ENCODE data around the gene LYPD6B. TPM values are rescaled to one million over a fixed set of nuclear protein-coding genes. Genes with fewer than 3 reads are reported as not detected.

LYPD6B gene
- total and polyA plus RNA-seq, 2 experiments from 2014 or later = 16.8 to 26.0 TPM

DNA sequence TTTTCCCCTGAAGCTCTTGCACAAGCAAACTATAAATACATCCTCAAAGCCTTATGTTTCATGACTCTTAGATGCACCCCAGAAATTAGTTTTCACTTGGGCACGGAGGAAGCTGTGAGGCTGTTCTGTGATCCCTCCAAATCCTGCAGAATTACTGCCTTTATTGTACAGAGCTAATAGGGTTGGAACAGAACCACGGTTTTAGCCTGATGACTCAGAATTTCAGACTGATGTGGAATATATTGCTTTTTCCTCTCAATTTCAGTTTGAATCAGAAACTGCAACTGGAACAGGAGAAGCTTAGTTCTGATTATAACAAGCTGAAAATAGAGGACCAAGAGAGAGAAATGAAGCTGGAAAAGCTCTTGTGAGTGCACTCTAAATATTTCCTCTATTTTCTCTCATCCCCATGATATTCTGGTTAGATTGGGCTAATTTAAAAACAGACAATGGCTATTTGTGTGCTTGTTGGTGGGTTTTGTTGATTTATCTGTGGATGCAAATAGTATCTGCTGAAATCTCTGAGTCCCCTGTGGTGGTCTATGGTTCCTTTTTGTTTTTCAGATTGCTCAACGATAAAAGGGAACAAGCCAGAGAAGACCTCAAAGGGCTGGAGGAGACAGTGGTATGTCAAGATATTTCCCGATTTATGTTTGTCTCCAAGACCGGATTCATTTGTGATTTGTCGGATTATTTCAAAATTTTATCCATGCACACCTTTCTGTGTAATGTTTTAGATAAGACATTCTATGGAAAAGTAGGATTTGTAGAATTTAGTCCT lies 38.2 kb upstream of the LYPD6B start:
- DNase-seq (ENCODE audit: low spot score) = no peak
- TF ChIP-seq EZH2phosphoT487 (IDR thresholded peaks at IDR 0.05; ENCODE audit: low read depth, severe bottlenecking, unreplicated experiment) (no peak), EZH2 (IDR thresholded peaks at IDR 0.05; ENCODE audit: borderline replicate concordance) (no peak)
- TF ChIP-seq, protein P1, sequence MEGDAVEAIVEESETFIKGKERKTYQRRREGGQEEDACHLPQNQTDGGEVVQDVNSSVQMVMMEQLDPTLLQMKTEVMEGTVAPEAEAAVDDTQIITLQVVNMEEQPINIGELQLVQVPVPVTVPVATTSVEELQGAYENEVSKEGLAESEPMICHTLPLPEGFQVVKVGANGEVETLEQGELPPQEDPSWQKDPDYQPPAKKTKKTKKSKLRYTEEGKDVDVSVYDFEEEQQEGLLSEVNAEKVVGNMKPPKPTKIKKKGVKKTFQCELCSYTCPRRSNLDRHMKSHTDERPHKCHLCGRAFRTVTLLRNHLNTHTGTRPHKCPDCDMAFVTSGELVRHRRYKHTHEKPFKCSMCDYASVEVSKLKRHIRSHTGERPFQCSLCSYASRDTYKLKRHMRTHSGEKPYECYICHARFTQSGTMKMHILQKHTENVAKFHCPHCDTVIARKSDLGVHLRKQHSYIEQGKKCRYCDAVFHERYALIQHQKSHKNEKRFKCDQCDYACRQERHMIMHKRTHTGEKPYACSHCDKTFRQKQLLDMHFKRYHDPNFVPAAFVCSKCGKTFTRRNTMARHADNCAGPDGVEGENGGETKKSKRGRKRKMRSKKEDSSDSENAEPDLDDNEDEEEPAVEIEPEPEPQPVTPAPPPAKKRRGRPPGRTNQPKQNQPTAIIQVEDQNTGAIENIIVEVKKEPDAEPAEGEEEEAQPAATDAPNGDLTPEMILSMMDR (IDR thresholded peaks at IDR 0.05; ENCODE audit: poor library complexity) = no peak
- Histone ChIP-seq H3K4me1 (ENCODE audit: insufficient read depth) (peaks cover 5% of the 10 kb centered on the region), H3K9me2 (replicated peaks; ENCODE audit: insufficient read depth) (no peaks in the 10 kb centered on the region), H4K20me1 (ENCODE audit: insufficient read depth, poor library complexity, severe bottlenecking) (no peaks in the 10 kb centered on the region), H3K4me2 (peak overlapping the region; percentile 30), H2AFZ (no peak overlapping the region), H3K27me3 (no peaks in the 10 kb centered on the region), H3K9me3 (ENCODE audit: low read depth) (no peaks in the 10 kb centered on the region), H3K4me3 (no peak overlapping the region), H3K27ac (peak overlapping the region; percentile 73), H3K79me2 (no peaks in the 10 kb centered on the region), H3K36me3 (replicated peaks; ENCODE audit: insufficient read depth, low read depth) (no peaks in the 10 kb centered on the region)
- 66% methylated on average over 6 of the region's 6 CpGs for WGBS (ENCODE audit: low lambda C conversion rate, missing lambda C conversion rate)

DNA sequence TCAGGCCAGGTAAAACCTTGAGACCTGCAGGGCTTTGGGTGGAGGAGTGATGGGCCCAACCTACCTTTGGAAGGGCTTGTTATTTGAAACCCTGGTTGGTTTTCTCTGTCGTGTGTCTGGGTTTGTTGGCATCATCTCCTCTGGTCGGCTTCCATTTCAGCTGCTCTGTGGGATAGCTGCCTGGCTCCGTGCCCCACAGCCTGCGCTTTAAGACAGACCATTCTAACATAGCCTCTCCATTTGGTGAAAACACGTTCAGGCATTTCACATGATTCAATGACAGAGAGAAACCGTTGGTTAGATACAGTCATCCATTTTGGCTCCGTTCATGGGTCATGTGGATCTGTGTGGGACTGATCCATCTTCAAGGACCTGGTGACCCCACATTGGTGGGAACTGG lies 37.0 kb upstream of the LYPD6B start:
- Histone ChIP-seq H3K79me2 (no peaks in the 10 kb centered on the region), H3K27me3 (no peaks in the 10 kb centered on the region), H3K9me3 (ENCODE audit: low read depth) (no peaks in the 10 kb centered on the region), H3K4me2 (no peak overlapping the region), H3K4me3 (no peak overlapping the region), H4K20me1 (ENCODE audit: insufficient read depth, poor library complexity, severe bottlenecking) (no peaks in the 10 kb centered on the region), H3K36me3 (replicated peaks; ENCODE audit: insufficient read depth, low read depth) (no peaks in the 10 kb centered on the region), H3K9me2 (replicated peaks; ENCODE audit: insufficient read depth) (no peaks in the 10 kb centered on the region), H3K27ac (no peak overlapping the region), H2AFZ (no peak overlapping the region), H3K4me1 (ENCODE audit: insufficient read depth) (peaks cover 9% of the 10 kb centered on the region)
- TF ChIP-seq EZH2 (IDR thresholded peaks at IDR 0.05; ENCODE audit: borderline replicate concordance) (no peak), EZH2phosphoT487 (IDR thresholded peaks at IDR 0.05; ENCODE audit: low read depth, severe bottlenecking, unreplicated experiment) (no peak)
- TF ChIP-seq, protein P1 (IDR thresholded peaks at IDR 0.05; ENCODE audit: poor library complexity) = no peak
- 92% methylated on average over 7 of the region's 7 CpGs for WGBS (ENCODE audit: low lambda C conversion rate, missing lambda C conversion rate)
- no peak for DNase-seq (ENCODE audit: low spot score)

DNA sequence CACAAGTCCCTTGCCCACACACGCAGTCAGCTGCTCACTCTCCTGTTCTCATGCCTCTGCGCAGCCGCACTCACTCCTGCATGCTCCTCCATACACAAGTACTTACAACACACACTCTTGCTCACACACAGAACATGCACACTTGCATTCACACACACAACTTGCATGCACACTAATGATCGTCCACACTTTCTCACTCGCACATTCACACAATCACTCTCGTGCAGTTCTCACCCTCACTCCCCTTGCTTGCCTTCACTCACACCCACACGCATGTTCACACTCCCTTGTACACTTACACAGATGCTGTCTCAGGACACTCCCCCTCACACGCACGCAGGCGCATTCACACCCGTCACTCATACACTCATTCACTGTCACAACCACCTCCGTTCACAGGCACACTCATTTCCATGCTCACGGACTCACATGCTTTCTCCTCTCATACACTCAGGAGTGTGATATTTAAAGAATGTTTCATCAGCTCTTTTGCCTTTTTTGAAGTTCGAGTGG lies 36.1 kb upstream of the LYPD6B start:
- no peak for TF ChIP-seq EZH2phosphoT487 (IDR thresholded peaks at IDR 0.05; ENCODE audit: low read depth, severe bottlenecking, unreplicated experiment)
- TF ChIP-seq, protein P1 (IDR thresholded peaks at IDR 0.05; ENCODE audit: poor library complexity) = no peak
- no peak for TF ChIP-seq EZH2 (IDR thresholded peaks at IDR 0.05; ENCODE audit: borderline replicate concordance)
- H3K27ac ChIP-seq = no peak overlapping the region
- H3K36me3 ChIP-seq (replicated peaks; ENCODE audit: insufficient read depth, low read depth) = no peaks in the 10 kb centered on the region
- H3K9me3 ChIP-seq (ENCODE audit: low read depth) = no peaks in the 10 kb centered on the region
- no peak overlapping the region for H2AFZ ChIP-seq
- WGBS (ENCODE audit: low lambda C conversion rate, missing lambda C conversion rate) = 96% methylated on average over 14 of the region's 14 CpGs
- no peak overlapping the region for H3K4me3 ChIP-seq
- H3K4me1 ChIP-seq (ENCODE audit: insufficient read depth) = peaks cover 9% of the 10 kb centered on the region
- no peaks in the 10 kb centered on the region for H3K79me2 ChIP-seq
- H3K27me3 ChIP-seq = no peaks in the 10 kb centered on the region
- H4K20me1 ChIP-seq (ENCODE audit: insufficient read depth, poor library complexity, severe bottlenecking) = no peaks in the 10 kb centered on the region
- no peaks in the 10 kb centered on the region for H3K9me2 ChIP-seq (replicated peaks; ENCODE audit: insufficient read depth)
- DNase-seq (ENCODE audit: low spot score) = no peak
- no peak overlapping the region for H3K4me2 ChIP-seq

All from hepatocyte (in vitro differentiated cells).